Measurements from ENCODE around the gene STT3A.

GRCh38 chr11:125561924-125562323 is 30.7 kb upstream of the STT3A start:
- TF ChIP-seq EZH2 (IDR thresholded peaks at IDR 0.05; ENCODE audit: borderline replicate concordance, insufficient read depth, low read length, poor library complexity, severe bottlenecking), result no peak
- TF ChIP-seq CTCF (IDR thresholded peaks at IDR 0.05; ENCODE audit: poor library complexity, severe bottlenecking), result no peak
- TF ChIP-seq REST (IDR thresholded peaks at IDR 0.05; ENCODE audit: borderline replicate concordance), result no peak
- no peak for TF ChIP-seq MXI1 (conservative IDR thresholded peaks at IDR 0.05; ENCODE audit: poor library complexity, severe bottlenecking)
- TF ChIP-seq POLR2AphosphoS5 (IDR thresholded peaks at IDR 0.05), result no peak
- no peak for TF ChIP-seq TAF1 (IDR thresholded peaks at IDR 0.05; ENCODE audit: low read depth)
- TF ChIP-seq EP300 (conservative IDR thresholded peaks at IDR 0.05; ENCODE audit: poor library complexity, severe bottlenecking), result no peak
- TF ChIP-seq RAD21 (conservative IDR thresholded peaks at IDR 0.05), result no peak
